Measurements from ENCODE around the gene STK40. TPM values are rescaled to one million over a fixed set of nuclear protein-coding genes. Genes with fewer than 3 reads are reported as not detected.

The STK40 gene
- total RNA-seq, 2 donors from 2014 or later = 58.2 to 76.1 TPM

DNA sequence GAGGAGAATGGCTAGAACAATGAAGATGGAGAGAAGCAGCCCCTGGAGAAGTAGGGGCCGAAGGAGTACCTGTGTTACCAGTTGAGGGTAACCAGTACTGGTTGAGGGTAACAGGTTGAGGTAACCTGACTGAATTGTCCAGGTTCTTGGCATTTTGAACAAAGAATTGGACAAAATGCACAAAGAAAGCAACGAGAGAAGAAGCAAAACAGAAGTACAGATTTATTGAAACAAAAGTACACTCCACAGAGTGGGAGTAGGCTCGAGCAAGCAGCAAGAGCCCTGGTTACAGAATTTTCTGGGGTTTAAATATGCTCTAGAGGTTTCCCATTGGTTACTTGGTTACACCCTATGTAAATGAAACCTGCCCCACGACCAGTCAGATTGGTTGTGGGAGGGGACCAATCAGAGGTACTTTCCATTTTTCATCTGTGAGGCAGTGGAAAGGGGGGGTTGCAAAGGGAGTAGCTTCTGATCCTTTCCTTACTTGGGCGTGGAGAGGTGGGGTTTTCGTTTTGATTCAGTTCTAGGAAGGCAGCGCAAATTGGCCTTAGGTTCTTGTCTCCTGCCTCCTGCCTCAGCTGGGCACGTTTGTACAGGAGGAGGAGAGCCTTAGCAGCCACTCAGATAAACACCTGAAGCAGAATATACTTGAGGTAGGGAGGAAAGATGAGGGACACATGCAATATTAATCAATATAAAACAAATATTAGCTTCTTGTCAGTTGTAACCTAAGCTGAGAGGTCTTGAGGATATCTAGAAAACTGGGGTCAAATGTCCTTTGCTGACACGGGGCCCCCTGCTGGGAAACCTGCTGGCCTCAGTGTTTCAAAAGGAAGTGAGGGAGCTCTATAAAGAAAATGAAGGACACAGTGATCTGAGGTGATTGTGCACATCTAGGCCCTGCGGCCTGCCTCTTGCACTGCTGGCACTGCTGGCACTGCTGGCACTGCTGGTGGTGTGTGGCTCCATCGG is 26.2 kb upstream of the STK40 start:
- Mint-ChIP-seq H3K27me3 (no peaks in the 10 kb centered on the region), H3K9me3 (peaks cover 3% of the 10 kb centered on the region), H3K36me3 (no peaks in the 10 kb centered on the region), H3K4me1 (ENCODE audit: low read depth in 2 of 2) (peaks cover 11 to 18% of the 10 kb centered on the region in 2 donors), H3K27ac (peak overlapping the region; percentile 10 to 90), H3K4me3 (no peak overlapping the region)
- DNase-seq (ENCODE audit: low spot score) (peak; percentile 80), ATAC-seq (peak; percentile 93 to 96)

DNA sequence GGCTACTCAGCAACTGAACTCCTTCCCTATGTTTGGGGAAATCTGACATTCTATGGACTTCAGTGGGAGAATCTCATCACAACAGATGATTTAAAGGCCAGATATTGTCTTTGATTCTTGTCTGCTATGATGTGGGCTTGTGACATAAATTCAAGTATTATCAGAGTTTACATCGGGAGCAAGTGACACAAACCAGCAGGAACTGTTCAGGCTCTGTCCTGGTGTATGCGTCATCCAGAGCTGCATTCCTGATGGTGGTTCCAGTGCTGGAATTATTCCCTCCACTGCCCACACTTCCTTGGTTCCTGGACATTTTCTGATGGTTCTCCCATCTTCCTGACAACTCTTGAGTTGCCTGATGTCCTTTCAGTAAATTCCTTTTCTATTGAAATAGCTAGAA is 22.8 kb upstream of the STK40 start:
- Mint-ChIP-seq H3K4me3 (no peak overlapping the region), H3K4me1 (ENCODE audit: low read depth in 2 of 2) (peaks cover 11 to 24% of the 10 kb centered on the region in 2 donors), H3K27me3 (no peaks in the 10 kb centered on the region), H3K27ac (no peak overlapping the region), H3K36me3 (no peaks in the 10 kb centered on the region), H3K9me3 (peaks cover 3% of the 10 kb centered on the region)
- no peak for ATAC-seq
- DNase-seq (ENCODE audit: low spot score) = no peak

DNA sequence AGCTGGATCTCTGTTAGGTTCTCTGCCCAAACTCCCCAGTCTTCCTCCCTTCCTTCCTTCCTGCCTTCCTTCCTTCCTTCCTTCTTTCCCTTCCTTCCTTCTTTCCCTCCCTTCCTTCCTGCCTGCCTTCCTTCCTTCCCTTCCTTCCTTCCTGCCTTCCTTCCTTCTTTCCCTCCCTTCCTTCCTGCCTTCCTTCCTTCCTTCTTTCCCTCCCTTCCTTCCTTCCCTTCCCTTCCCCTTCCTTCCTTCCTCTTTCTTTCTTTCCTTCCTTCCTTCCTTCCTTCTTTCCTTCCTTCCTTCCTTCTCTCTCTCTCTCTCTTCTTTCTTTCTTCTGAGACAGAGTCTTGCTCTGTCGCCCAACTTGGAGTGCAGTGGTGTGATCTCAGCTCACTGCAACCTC is 20.7 kb upstream of the STK40 start:
- ATAC-seq = no peak
- H3K36me3 Mint-ChIP-seq = no peaks in the 10 kb centered on the region

DNA sequence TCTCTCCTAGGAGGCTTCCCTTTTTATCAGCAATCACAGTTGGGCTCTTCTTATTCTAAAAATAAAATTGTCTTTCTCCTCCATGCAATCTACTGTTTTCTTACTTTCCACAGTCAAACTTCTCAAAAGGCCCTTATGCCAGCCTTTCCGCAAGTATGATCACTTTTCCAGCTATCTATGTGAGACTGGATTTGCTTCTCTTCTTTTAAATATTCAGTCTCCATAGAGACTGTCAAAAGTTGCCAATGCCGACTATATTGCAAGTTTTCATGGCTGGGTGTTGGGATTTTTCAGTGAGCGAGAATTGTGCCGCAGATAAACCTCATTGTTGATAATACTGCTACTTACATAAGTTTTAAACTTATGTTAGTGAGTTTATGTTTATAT is 16.8 kb upstream of the STK40 start:
- ATAC-seq (no peak), DNase-seq (ENCODE audit: low spot score) (no peak)
- Mint-ChIP-seq H3K9me3 (no peaks in the 10 kb centered on the region), H3K4me3 (peak overlapping the region; percentile 67), H3K4me1 (ENCODE audit: low read depth in 2 of 2) (peaks cover 32 to 35% of the 10 kb centered on the region in 2 donors), H3K27ac (peak overlapping the region; percentile 95 to 98), H3K27me3 (no peaks in the 10 kb centered on the region), H3K36me3 (no peaks in the 10 kb centered on the region)

More for the DNA sequence above, 20.7 kb upstream of the STK40 start:
- no peak for DNase-seq (ENCODE audit: low spot score)
- Mint-ChIP-seq H3K27ac (peak overlapping the region in 1 of 2 donors; percentile 19), H3K4me3 (no peak overlapping the region), H3K9me3 (peaks cover 2% of the 10 kb centered on the region), H3K4me1 (ENCODE audit: low read depth in 2 of 2) (peaks cover 10 to 21% of the 10 kb centered on the region in 2 donors), H3K27me3 (no peaks in the 10 kb centered on the region)

DNA sequence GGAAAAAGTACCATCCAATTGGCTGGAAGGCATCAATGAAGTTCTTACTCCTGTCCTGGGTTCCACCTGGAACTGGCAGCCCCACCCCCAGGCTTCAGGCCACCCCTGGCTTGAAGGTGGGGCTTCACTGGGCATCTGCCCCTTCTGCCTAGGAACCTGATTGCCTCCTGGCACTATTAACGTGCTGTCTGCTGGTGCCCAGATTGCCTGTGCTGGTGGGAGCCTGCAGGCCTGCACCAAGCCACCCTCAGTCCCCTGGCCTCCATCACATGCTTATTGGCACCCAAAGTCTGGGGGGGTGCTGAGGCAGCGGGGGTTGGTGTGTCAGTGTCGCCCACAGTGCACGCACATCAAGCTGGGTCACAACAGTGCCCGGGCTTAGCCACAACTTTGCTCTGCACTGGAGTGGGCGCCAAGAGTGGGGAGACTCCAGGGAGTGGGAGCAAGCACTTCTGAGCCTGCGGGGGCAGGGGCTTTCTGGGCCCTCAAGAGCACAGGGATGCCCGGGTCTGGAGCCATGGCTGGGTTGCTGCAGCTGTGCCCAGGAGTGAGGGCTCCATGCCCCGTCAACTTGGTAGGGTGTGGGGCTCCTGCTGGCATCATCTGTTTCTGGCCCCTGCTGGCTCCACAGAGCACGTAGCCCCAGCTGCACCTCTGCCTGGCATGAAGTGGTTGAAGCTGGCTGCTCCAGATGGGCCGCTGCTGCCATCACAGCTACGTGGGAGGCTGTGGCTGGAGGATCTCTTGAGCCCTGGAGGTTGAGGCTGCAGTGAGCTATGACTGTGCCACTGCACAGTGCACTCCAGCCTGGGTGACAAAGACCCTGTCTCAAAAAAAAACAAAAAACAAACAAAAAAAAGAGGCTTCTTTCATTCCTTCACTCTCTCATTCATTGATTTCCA is 16.1 kb upstream of the STK40 start:
- no peaks in the 10 kb centered on the region for H3K9me3 Mint-ChIP-seq
- no peaks in the 10 kb centered on the region for H3K36me3 Mint-ChIP-seq
- H3K27me3 Mint-ChIP-seq = no peaks in the 10 kb centered on the region
- H3K27ac Mint-ChIP-seq = peak overlapping the region; percentile 95 to 98
- no peak for ATAC-seq
- H3K4me1 Mint-ChIP-seq (ENCODE audit: low read depth in 2 of 2) = peaks cover 32 to 38% of the 10 kb centered on the region in 2 donors
- peak overlapping the region; percentile 92 for H3K4me3 Mint-ChIP-seq
- DNase-seq (ENCODE audit: low spot score) = no peak

DNA sequence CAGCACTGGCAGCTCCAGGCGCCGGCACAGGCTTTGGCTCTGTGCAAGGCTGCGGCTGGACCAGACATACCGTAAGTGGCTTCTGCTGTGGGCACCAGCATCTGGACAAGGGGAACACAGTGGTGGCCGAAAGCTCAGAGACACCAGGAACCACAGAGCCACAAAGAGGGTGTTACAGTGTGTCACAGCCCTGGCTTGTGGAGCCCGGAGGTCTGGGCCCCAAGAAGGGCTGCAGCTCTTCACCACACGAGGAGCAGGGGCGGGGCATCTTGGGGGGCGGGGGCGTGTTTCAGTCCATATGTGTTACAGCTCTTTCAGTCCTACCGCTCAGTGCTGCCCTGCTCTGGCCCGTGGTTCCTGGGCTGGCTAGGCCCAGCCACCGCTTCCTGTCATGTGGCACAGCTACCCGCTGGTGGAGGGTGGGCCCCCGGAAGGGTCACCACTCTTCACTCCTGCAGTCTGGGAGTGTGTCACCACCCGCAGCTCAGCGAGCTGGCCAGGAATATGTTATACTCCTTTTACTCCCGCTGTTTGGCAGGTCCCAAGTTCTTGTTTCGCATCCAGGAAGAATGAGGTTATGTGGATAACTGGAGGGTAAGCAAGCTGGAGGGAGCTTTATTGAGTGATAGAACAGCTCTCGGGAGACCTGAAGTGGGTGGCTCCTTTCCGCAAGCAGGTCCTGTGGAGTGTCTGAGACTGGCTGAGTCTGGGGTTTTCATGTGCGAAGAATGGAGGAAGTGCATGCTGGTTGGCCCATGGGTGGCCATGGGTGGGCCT is 15.3 kb upstream of the STK40 start:
- peak; percentile 92 to 94 for ATAC-seq
- Mint-ChIP-seq H3K27ac (peak overlapping the region; percentile 95 to 98), H3K4me3 (peak overlapping the region; percentile 92)

DNA sequence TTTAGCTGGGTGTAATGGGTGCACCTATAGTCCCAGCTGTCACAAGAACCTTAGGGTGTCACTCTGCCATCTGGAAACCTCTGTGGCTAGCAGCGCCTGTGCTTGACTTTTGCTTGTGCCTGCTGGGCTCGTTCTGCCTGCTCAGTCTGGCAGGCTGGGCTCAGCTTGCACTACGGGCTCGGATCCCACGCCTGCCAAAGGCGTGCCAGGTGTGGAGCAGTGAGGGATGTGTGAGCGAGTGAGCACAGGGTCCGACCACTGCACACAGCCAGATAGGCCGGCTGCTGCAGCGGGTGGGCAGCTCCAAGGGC is 14.7 kb upstream of the STK40 start:
- Mint-ChIP-seq H3K27ac (peak overlapping the region; percentile 95 to 98), H3K27me3 (no peaks in the 10 kb centered on the region)

More for the DNA sequence above, 15.3 kb upstream of the STK40 start:
- H3K4me1 Mint-ChIP-seq (ENCODE audit: low read depth in 2 of 2) = peaks cover 36 to 42% of the 10 kb centered on the region in 2 donors
- no peaks in the 10 kb centered on the region for H3K9me3 Mint-ChIP-seq
- no peaks in the 10 kb centered on the region for H3K36me3 Mint-ChIP-seq
- DNase-seq (ENCODE audit: low spot score) = peak; percentile 97
- no peaks in the 10 kb centered on the region for H3K27me3 Mint-ChIP-seq

DNA sequence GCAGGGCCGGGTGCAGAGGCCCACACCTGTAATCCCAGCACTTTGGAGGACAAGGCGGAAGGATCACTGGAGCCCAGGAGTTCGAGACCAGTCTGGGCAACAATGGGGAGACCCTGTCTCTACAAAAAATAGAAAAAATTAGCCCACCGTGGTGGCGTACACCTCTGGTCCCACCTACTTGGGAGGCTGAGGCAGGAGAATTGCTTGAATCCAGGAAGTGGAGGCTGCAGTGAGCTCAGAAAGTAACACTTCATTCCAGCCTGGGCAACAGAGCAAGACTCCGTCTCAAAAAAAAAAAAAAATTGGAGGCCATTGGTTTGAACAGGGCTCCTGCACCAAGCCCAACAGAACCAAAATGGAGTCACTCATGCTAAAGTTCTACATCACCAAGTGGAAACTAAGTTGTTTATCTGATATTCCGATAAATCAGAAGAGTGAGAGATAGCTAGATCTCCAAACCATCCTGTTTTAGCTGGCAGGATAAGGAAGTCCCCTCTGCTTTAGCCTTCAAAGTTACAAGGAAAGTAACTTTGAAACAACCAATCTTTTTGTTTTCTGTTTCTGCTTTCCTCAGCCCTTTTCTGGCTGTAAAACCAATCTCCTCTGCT is 12.8 kb upstream of the STK40 start:
- Mint-ChIP-seq H3K9me3 (no peaks in the 10 kb centered on the region), H3K4me1 (ENCODE audit: low read depth in 2 of 2) (peaks cover 40 to 41% of the 10 kb centered on the region in 2 donors), H3K27ac (peak overlapping the region; percentile 90 to 98), H3K4me3 (peak overlapping the region; percentile 87), H3K27me3 (no peaks in the 10 kb centered on the region), H3K36me3 (no peaks in the 10 kb centered on the region)
- DNase-seq (ENCODE audit: low spot score) = no peak
- no peak for ATAC-seq

More for the DNA sequence above, 14.7 kb upstream of the STK40 start:
- no peak for DNase-seq (ENCODE audit: low spot score)
- Mint-ChIP-seq H3K36me3 (no peaks in the 10 kb centered on the region), H3K4me3 (peak overlapping the region; percentile 92), H3K9me3 (no peaks in the 10 kb centered on the region), H3K4me1 (ENCODE audit: low read depth in 2 of 2) (peaks cover 36 to 42% of the 10 kb centered on the region in 2 donors)
- peak in 1 of 2 donors; percentile 7 for ATAC-seq

DNA sequence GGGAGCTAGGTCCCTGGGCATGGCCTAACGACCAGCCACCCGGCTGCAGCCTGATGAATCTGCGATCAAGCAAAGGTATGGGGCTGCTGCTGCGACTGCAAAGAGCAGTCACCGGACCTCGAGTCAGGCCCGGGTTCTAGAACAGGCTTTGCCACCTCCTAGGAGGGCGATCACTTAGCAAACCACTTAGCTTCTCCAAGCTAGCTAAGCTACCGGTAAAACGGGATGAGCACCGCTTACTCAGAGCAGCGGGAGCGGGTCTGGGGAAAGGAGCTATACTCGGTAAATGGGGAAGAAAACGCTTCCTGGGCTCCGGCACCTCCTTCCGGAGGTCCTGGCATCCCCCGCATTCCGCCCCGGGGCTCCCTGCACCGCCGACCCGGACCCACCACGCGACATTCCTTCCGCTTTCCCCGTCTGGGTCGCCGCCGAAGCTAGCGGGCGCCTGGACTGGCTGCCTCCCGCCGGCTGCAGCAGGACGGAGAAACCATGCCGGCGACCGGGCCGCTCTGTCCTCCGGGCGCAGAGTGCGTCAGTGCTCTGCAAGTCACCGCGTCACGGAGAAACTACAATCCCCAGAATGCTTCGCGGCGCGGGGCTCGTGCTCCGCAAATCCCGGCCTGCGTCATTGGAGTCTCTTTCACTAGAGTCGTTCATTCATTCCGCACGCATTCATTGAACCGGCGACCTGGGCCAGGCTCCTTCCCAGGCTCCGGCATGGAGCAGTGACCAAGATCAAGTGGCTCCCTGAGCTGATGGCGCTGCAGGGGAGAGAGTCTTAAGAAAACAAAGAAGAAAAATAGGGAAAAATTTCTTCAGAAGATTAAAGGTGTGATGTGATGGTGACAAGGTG is 11.9 kb upstream of the STK40 start, which contains the start of gene LSM10:
TSS of gene LSM10 (minus strand) at position 531 of the 853 bp plus-strand sequence. CDS start 3,779 bp downstream, outside the sequence.
- ATAC-seq = peak; percentile 75 to 79
- peak; percentile 92 for DNase-seq (ENCODE audit: low spot score)
- Mint-ChIP-seq H3K27me3 (no peaks in the 10 kb centered on the region), H3K4me3 (peak within 1 kb of the TSS; percentile 87), H3K27ac (peak within 1 kb of the TSS; percentile 90 to 98), H3K4me1 (ENCODE audit: low read depth in 2 of 2) (peaks cover 39 to 40% of the 10 kb centered on the region in 2 donors), H3K9me3 (no peaks in the 10 kb centered on the region), H3K36me3 (no peaks in the 10 kb centered on the region)

DNA sequence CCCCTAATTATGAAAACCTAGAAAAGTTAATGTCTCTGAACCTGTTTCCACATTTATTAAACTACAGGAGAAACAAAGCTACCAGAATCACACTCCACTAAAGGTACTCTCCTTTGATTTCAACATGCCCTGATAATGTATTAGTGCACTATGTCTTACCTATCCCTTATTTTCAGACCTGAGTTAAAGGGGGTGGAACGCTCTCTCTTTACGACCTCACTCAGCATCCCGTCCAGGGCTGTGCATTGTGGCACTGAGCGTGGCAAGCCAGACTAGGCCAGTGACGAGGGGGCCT is 11.3 kb upstream of the STK40 start:
- DNase-seq (ENCODE audit: low spot score) = no peak
- Mint-ChIP-seq H3K36me3 (no peaks in the 10 kb centered on the region), H3K4me1 (ENCODE audit: low read depth in 2 of 2) (peaks cover 34 to 36% of the 10 kb centered on the region in 2 donors), H3K27me3 (no peaks in the 10 kb centered on the region), H3K27ac (peak overlapping the region; percentile 90 to 98), H3K4me3 (peak overlapping the region; percentile 87), H3K9me3 (no peaks in the 10 kb centered on the region)
- peak in 1 of 2 donors; percentile 37 for ATAC-seq

DNA sequence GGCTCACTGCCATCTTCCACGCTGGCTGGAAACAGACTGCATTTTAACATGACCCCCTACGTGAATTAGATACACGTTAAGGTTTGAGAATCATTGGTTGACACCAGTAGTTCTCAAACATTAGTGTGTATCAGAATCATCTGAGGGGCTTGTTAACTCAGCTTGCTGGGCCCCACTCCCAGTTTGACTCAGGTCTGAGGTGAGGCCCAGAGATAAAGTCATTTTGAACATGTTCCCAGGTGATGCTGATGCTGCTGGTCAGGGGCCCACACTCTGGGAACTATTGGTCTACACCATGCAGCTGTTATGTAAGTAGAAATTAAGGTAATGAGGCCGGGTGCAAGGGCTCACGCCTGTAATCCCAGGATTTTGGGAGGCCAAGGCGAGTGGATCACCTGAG is 10.6 kb upstream of the STK40 start:
- DNase-seq (ENCODE audit: low spot score) = no peak
- peak overlapping the region; percentile 90 to 98 for H3K27ac Mint-ChIP-seq
- no peak for ATAC-seq
- H3K4me1 Mint-ChIP-seq (ENCODE audit: low read depth in 2 of 2) = peaks cover 35 to 36% of the 10 kb centered on the region in 2 donors
- peak overlapping the region; percentile 87 for H3K4me3 Mint-ChIP-seq
- H3K27me3 Mint-ChIP-seq = no peaks in the 10 kb centered on the region
- H3K9me3 Mint-ChIP-seq = no peaks in the 10 kb centered on the region
- H3K36me3 Mint-ChIP-seq = peaks cover 2% of the 10 kb centered on the region

DNA sequence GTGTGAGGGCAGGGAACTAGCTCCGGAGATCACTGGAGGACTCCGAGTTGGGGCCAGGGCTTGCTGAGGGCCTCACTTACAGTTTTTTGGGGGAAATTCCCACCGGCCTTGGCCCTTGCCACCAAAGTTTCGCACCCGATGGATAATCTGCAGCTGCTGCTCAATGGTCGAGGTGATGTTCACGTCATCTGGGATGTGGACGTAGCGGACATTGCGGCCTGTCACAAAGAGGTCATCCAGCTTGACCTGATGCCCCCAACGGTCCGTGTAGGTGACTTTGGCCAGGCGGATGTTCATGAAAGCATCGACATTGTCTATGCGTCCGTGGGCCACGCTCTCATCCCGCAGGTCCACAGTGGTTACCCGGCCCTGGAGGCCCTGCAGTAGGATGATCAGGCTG is 8.0 kb upstream of the STK40 start:
- peaks cover 24 to 28% of the 10 kb centered on the region in 2 donors for H3K4me1 Mint-ChIP-seq (ENCODE audit: low read depth in 2 of 2)
- H3K4me3 Mint-ChIP-seq = no peak overlapping the region
- no peaks in the 10 kb centered on the region for H3K9me3 Mint-ChIP-seq
- ATAC-seq (no peak), DNase-seq (ENCODE audit: low spot score) (no peak)
- H3K36me3 Mint-ChIP-seq = peaks cover 10% of the 10 kb centered on the region
- H3K27me3 Mint-ChIP-seq = no peaks in the 10 kb centered on the region
- H3K27ac Mint-ChIP-seq = no peak overlapping the region

Data from natural killer cell treated with Interleukin-12 subunit alpha and Interleukin-12 subunit beta and Interleukin-15 and Interleukin-18, amount 100 ng/mL, for 72 hours (primary cell).